Measurements from ENCODE around the gene ZBTB7B.

The ZBTB7B gene

DNA sequence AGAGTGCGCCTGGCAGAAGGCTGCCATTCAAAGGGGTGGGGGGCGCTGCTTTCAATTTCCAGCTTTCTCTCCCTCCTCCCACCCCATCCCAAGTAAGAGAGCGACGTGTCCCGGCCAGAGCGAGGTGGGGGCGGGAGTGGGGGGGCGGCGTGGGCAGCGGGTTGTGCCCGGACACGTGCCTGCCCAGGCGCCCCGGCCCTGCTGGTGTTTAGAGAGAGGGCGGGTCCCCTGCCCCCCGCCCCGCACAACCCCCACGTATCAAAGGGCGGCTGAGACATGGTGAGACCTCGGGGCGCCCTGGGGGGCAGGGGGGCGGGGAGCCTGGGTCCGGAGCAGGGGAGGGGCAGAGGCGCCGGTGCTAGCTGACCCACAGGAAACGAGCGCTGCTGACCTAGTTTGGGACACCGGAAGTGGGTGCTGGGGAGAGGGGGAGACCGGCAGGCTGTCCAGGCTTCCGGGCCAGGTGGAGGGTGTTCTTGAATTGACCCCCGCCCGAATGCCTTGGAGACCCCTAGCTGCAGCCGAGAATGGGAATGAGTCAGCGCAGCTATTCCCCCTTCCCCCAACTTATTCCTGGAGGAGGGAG is 1.3 kb downstream of the ZBTB7B start:
- no peak for DNase-seq (ENCODE audit: low read depth)

DNA sequence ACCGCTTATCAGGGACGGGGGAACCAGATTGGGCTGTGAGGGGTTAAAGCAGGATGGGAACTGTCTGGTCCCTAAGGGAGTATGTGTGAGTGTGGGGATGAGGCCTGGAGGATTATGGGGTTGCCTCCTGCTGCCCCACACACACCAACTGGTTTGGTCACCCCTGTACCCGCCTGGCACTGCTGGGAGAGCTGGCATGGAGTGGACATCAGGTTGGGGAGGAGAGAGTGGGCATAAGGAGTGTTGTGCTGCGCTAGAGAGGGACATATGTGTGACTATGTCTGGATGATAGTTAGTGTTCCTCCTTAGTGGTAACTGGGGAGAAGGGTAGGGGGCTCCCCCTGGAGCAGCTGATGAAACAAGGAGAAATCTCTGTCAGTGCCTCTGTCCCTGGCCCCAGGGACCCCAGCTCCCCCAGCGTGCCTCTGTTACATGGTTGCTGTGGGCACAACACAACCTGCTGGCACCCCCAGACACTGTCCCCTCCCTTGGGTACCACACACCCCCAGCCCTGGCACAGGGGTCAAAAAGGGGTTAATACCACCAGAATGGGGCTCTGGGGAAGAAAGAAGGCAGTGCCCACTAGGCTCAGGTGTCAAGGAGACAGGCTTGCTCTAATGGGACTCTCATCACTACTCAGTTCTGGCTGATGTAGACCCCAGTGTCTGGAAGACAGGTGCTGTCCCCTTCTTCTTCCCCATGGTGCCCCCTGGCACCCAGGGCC is 1.9 kb downstream of the ZBTB7B start:
- DNase-seq (ENCODE audit: low read depth): no peak

DNA sequence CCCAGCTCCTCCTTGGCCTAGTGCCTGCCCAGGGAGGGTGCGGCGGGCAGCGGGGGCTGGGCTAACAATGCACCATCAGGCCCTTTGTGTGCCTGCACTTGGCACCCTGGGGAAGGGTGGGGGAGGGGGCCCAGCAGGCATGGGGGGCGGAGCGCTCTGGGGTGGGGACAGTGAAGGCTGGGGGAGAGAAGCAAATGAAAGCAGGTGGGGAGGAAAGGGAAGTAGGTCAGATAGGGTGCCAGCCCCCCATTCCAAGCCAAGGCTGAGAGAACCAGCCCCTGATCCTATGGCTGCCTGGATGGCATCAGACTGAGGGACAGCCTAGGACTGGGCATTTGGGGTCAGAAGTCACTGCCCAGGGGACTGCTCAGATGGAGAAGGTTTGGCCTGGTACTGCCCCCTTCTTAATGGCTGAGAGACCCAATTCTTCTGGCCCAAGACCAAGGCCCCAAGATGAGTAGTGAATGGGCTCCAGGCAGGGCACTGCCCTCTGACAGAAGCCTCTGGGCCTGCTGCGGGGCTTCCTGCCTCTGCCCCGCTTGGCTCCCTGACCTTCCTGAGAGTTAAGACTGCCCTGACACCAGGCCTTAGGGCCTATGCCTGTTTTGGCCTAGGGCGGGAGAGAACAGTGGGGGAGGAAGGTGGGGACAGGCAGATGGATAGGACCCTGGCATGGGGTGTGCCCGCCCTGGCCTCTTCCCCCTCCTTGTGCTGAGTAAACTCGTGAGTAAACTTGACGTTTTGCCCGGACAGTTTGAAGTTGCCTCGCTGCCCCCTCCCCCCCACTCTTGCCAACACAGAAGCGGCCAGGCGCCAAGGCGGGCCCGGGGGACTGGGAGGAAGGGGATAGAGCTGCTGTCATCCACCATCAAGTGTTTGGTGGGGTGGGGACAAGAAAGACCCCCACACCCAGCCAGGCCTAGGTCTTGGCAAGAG is 2.7 kb downstream of the ZBTB7B start:
- DNase-seq (ENCODE audit: low read depth): no peak

DNA sequence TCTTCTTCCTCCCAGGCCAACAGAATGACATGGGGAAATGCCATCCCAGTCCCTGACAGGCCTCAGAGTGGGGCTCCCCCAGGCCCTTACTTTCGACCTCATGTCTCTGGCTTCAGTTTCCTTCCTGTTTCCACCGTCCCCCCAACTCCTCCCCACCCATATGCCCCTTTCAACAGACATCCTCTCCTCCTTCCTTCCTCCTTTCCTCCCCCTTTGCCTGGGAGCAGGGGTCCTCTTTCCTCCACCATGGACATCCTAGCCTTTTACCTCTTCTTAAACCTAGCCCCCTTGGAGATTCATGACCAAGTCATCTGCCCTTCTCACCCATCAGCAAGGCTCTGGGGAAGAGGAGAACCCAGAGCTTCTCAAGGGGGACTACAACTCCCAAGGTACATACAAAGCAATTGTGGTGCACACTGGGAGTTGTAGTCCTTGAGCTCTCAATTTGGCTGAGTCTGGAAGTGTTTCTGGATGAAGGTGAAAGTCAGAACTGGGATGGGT is 4.0 kb downstream of the ZBTB7B start:
- no peak for DNase-seq (ENCODE audit: low read depth)

DNA sequence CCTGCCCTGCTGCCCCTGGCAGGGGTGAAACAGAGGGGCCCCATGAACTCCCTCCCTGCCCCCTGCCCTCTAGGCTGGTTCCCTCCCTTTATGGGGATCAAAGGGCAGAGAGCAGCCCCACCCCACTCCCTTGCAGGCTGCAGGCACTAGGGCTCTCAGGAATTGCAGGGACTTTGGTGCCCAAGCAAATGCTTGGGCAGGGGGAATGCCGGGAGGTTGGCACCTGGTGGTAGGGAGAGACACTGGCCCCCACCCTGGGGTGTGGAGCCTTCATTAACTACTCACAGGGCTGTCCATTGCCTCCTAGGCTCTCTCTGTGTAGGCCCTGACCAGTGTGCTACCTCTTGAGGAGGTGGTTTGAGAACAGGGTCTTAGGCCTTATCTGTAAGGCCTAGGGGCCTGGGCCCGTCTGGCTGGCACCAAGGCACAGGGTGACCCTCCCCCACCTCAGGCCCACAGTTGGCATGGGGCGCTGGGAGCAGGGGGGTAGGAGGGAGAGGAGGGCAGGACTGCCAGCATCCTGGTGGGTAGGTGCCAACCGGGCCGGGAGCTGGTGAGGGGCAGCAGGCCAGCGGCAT is 4.7 kb downstream of the ZBTB7B start:
- no peak for DNase-seq (ENCODE audit: low read depth)

DNA sequence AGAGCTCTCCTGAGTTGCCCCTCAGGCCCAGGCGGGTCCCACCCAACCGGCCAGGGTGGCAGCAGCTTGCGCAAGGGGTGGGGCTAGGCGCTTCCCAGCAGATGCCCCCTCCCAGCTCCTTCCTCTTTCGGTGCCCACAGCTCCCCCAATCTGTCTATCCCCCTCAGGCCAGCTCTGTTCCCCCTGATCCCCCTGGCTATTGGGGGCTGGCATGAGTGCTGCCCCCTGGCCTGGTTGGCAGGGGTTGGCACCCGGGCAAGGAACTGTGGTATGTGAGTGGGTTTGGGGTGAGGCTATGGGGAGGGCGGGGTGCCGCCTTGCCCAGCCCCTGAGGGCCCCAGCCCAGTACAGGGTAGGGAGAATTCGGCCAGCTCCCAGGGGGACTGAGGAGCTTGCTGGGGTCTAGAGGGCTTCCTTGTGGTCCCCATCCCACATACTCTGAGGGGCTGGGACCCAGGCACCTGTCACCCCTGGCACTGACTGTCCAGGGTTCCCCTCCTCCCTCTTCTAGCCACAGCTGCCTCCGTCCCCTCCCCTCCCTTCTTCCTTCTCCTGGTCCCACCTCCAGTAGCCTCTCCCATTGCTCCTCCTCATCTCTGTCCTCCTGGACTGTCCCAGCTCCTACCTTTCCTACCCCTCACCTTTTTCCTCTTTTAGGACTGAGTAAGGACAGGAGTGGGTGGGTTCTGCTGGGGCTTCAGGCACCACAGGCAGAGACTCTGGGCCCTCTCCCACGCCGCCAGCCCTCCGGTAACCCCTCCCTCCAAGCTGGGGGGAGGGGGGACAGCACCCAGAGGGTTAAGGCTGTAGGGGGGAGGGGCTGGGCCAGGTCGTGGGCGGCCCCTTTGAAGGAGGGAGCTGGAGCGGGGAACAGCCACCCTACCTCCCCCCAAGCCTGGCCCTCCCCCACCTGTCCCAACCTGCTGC is 5.7 kb downstream of the ZBTB7B start:
- no peak for DNase-seq (ENCODE audit: low read depth)

DNA sequence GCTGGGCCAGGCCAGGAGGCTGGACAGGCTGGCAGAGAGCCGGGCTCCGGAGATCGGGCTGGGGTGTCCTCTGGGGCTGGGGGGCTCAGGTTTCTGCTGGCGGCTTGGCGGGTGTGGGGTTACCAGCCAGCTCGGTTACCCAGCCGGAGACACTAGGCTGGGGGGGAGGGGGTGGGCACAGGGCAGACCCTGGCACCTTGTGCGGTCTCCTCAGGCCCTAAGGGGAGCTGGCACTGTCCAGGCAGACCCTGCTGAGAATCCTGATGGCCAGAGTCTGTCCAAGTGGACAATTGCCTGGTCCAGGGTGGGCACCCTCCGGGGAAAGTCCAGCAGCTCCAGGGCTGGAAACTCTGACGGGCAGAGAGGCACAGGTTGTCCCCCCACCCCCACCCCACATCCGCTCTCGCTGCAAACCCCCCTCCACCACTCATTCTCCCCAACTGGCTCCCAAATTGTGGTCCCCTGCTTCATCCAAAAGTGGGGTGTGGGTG is 6.7 kb downstream of the ZBTB7B start:
- DNase-seq (ENCODE audit: low read depth): no peak

DNA sequence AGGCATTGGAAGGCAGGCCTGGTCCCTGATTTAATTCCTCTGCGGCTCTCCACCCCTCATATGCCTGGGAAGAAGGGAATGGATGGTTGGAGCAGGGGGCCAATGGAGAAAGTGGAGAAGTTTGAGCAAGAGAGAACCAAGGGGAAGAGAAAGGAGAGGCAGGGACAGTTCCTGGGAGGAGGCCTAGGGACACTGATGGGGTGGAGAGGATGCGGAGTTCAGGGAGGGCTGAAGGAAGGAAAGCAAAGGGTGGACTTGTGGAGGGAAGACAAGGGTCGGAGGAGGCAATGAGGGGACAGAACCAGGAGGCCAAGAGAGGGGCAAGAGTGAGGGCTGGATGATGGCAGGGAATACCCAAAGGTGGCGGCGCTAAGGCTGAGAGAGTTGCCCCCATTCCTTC is 7.1 kb downstream of the ZBTB7B start:
- DNase-seq (ENCODE audit: low read depth): no peak

DNA sequence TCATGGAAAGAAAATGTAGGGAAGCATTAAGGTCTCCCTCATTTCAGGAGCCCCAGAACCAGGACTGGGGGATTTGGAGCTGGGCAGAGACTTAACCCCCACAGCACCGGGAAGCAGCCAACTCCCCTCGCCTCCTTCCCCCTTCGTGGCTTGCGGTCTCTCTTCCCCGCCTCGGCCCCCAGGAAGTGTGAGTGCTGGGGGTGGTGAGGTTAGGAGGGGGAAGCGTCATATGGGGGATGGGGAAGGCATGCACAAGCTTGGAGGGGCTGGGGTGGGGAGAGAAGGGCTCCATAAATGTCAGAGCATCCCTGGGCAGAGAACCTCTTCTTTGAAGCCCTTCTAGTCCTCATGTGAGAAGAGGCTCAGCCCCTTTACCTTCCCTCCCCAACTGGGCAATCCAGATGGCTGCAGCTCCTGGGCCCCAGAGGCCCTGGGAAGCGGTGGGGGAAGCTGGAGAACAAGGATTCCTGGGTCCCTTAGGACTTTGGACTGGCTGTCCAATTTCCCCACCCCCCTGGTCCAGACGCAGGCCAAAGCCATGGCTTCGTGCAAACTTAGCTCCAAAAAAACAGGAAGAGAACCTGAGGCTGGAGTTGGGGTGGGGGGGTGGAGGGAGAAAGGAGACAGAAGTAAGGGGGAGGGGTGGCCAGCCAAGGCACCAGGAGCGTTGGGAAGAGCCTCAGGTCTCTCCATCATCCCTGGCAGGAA is 7.8 kb downstream of the ZBTB7B start:
- no peak for DNase-seq (ENCODE audit: low read depth)

DNA sequence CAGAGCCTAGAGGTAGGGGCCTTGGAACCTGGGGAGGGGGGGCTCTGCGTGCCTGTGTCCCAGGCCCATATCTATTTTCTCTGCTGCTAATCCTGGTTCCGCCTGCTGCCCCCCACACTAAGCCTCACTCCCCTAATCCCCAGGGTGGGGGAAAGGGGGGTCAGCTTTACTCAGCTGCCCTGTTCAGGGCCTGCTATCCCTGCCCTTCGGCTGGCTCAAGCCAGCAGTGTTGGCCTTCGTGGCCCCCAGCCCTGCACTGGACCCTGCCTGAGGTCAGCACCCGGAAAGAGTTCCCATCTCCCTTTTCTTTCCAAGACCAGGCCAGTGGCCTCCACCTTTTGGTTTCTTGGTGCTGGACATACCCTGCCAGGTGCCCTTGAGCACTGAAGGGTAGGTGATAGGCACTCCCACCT is 8.4 kb downstream of the ZBTB7B start:
- DNase-seq (ENCODE audit: low read depth): no peak

DNA sequence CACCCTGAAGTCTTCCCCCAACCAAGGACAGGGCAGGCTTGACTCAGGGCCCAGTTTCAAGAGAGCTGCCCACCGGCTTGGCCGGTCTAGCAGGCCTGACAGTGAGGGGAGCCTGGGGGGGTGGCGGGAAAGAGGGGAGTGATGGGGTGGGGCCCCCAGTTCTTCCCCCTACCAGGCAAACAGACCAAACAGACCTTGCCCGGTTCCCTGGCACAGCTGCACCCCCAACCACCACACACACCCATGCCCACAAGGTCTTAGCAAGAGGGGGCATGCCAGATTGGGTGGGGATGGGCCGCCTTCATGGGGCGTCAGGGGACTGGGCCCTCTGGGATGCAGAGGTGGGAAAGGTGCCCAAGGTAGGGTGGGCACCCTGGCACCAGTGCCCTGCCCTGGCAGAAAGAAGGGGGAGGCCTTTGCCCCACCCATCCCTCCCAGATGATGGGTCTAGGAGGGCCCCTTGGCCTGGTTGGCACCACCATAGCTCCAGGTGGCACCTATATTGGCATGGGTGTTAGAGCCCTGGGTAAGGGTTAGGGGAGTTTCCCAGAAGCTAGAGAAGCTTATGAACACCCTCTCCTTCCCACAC is 8.9 kb downstream of the ZBTB7B start:
- no peak for DNase-seq (ENCODE audit: low read depth)

DNA sequence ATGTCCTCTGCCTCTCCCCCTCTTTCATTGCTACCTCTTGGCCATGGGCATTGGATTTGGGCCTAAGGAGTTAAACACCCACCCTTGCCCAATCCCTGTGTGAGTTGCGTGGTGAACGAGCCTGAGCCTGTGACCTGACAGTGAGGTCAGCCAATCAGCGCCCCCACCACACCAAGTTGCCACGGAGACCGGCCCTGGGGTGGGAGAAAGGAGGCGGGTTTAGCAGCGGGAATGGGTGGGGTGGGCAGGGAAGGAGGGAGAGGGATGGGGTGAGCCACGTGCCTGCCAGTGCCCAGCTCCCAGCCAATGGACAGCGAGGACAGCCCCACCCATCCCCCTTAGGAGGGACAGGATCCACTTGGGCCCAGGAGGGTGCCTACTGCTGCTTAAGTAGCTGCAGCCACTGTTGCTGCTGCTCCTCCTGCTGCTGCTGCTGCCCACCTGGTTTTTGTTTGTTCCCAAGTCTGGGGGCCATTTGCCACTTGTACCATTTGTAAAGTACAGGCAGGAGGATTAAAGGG is 9.5 kb downstream of the ZBTB7B start:
- DNase-seq (ENCODE audit: low read depth): no peak

DNA sequence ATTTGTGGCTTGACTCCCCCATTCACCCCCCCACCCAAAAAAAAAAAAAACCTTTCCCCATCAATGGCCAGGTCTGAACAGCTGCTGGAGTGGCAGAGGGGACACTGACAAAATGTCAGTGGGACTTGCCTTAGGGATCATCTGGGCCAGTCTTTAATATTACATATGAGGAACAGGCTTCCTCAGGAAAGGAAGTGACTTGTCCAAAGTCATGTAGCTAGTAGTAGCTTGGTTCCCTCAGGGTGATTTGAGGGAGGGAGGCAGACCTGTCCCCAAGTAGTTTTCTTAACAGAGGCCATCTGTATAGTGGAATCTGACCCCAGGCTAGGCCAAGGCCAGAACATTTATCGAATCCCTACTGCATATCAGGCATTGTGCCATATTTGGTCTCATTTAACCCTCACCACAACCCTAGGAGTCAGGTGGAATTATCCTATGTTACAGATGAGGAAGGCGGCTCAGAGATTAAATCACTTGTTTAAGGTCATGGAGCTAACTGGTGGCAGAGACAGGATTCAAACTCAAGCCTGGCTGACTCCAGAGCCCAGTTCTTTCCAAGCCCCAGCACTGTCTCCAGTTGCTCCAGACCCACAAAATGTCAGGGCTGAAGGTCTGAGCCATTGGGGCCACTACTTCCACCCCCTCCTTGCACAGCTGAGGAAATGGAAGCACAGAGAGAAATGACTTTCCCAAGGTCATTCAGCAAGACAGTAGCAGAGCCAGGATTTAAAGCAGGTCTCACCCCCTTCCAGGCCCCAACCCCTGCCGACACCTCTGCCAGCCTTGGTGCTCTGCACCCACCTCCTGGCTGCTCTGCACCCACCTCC is 10.4 kb downstream of the ZBTB7B start:
- no peak for DNase-seq (ENCODE audit: low read depth)

DNA sequence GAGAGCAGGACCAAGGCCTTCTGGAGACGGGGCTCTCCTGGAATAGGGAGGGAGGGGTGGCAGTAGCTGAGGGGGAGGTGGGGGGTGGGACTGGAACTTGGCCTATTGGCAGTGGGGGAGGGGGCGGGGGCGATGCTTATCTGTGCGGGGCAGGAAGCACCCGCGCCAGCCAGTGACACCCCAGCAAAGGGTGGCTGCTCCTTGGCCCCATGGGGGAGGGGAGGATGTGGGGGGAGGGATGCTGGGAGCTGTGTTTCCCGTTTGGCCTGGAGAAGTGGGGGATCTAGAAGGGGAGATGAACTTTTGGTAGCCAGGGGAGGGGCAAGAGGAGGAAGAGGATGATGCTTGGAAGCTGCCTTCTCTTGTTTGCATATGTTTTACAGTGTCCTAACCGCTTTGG is 11.0 kb downstream of the ZBTB7B start:
- no peak for DNase-seq (ENCODE audit: low read depth)

DNA sequence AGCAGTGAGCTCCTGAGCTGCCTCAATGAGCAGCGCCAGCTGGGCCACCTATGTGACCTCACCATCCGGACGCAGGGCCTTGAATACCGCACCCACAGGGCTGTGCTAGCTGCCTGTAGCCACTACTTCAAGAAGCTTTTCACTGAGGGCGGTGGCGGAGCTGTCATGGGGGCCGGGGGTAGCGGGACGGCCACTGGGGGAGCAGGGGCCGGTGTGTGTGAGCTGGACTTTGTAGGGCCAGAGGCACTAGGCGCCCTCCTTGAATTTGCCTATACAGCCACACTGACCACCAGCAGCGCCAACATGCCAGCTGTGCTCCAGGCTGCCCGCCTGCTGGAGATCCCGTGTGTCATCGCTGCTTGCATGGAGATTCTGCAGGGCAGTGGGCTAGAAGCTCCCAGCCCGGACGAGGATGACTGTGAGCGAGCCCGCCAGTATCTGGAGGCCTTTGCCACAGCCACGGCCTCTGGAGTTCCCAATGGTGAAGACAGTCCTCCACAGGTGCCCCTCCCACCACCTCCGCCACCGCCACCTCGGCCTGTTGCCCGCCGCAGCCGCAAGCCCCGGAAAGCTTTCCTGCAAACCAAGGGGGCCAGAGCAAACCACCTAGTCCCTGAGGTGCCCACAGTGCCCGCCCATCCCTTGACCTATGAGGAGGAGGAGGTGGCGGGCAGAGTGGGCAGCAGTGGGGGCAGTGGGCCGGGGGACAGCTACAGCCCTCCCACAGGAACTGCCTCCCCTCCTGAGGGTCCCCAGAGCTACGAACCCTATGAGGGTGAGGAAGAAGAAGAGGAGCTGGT is 12.3 kb downstream of the ZBTB7B start:
- DNase-seq (ENCODE audit: low read depth): no peak

DNA sequence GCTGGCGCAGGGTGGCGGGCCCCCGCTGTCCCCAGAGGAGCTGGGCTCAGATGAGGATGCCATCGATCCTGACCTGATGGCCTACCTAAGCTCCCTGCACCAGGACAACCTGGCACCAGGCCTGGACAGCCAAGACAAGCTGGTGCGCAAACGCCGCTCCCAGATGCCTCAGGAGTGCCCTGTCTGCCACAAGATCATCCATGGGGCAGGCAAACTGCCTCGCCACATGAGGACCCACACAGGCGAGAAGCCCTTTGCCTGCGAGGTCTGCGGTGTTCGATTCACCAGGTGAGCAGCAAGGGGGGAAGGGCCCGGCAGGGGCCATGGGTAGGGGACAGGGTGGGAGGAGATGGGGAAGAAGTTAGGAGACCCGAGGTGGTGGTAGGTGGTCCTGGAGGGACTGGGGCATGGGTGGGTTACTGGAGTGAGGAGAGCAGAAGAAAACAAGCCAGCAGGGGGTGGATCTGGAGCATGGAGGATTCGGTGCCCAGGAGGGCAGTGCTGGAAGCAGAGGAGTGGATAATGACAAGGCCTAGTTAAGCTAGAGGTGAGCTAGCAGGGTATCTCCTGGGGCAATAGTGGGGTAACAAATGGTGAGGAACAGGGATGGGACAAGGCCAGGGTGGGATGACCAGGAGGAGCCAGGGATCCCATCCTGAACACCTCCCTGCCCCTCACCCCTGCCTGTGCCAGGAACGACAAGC is 13.1 kb downstream of the ZBTB7B start:
- no peak for DNase-seq (ENCODE audit: low read depth)

DNA sequence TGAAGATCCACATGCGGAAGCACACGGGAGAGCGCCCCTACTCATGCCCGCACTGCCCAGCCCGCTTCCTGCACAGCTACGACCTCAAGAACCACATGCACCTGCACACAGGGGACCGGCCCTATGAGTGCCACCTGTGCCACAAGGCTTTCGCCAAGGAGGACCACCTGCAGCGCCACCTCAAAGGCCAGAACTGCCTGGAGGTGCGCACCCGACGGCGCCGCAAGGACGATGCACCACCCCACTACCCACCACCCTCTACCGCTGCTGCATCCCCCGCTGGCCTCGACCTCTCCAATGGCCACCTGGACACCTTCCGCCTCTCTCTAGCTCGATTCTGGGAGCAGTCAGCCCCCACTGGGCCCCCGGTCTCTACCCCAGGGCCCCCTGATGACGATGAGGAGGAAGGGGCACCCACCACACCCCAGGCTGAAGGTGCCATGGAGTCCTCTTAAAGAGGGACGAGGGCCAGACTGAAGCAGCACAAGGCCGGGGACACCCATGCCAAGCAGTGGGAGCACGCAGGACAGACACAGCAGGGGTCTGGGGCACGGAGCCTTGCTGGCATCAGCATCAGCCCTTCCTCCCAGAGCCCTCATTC is 13.7 kb downstream of the ZBTB7B start:
- DNase-seq (ENCODE audit: low read depth): no peak

Data from stimulated activated CD8-positive, alpha-beta memory T cell treated with anti-CD3 and anti-CD28 coated beads, Interleukin-12 subunit alpha, Interleukin-12 subunit beta, amount 100 ng/mL, for 4 hours (primary cell).